Heart left ventricle (tissue), 13 donors: ENCODE data around the gene CCDC66.

Experiments
- CTCF ChIP-seq, 12 donors: fragments of 200-600 bp; sonication (generic) in 4 of 12; IDR thresholded peaks; one replicate each; pipeline versions ENCODE4 v1.5.0 to v1.8.0; 2018 to 2022; ENCODE audit warnings: antibody characterized with exemption in 12 of 12, mild to moderate bottlenecking in 5 of 12
- POLR2A ChIP-seq, 2 donors: fragments of 450-650 bp; IDR thresholded peaks; one replicate each; pipeline ENCODE4 v1.6.1; 2017; ENCODE audit warnings: antibody characterized with exemption in 2 of 2, mild to moderate bottlenecking in 2 of 2, moderate library complexity in 2 of 2
- donor health status: ischemic (EF 13 %, LVEDD 7.1; RV severe dilation, severe dysfunction).
- donor health status: DM: no; HTN: yes; CAD: no.
- donor health status: DM: no; HTN: no; CAD: no.
- donor health status: ischemic (EF 25% LVEDD 6.9; RV normal size, moderate dysfunction).
- donor health status: ischemic (EF 25% LVEDD 5.7; RV mildly dilated, moderate dysfunction).
- donor health status: ischemic (EF 35%, LVEDD 5.7; RV mildly dilated, moderate dysfunction).
- donor health status: nonischemic (EF 11% LVEDD 7.7; RV severe dilation, severe dysfunction).
- donor health status: DM: yes; HTN: yes; CAD: no.
- donor health status: PGD.
- donor health status: ischemic (EF 29% LVEDD 5.4; RV normal size, mild dysfunction).
- donor health status: nonischemic (EF 23%, LVEDD 6.1; RV moderate dilation, normal function).

- TF ChIP-seq POLR2A (IDR thresholded peaks at IDR 0.05) (no peak), CTCF (IDR thresholded peaks at IDR 0.05) (no peak)
Observed at GRCh38 chr3:56629451-56629850, 72.5 kb downstream of the CCDC66 start.
